GM12878 (cell line): ENCODE results near the gene RXFP4. TPM values are rescaled to one million over a fixed set of nuclear protein-coding genes. Genes with fewer than 3 reads are reported as not detected.
A peak's percentile ranks its signal among the peaks of the same experiment; 100 is the strongest.

ENCODE experiments used
- BHLHE40 ChIP-seq, 2 experiments: fragments of 450-650 bp in 1 of 2; IDR thresholded peaks; 2 replicates each; pipeline ENCODE4 v1.6.1; 2011 to 2017; ENCODE audit warnings: low read depth in 2 of 2, borderline replicate concordance in 1 of 2, improper control_type of control experiment in 1 of 2, low read length in 1 of 2, mild to moderate bottlenecking in 1 of 2
- CEBPB ChIP-seq, 2 experiments: fragments of 150-350 bp in 1 of 2; IDR thresholded peaks; 2 replicates each; pipeline ENCODE4 v1.6.1; 2012 to 2014; ENCODE audit warnings: low read depth in 2 of 2, low read length in 2 of 2, borderline replicate concordance in 1 of 2, inconsistent platforms in 1 of 2
- CHD2 ChIP-seq: IDR thresholded peaks from 2 replicates; pipeline ENCODE4 v1.6.1; 2011; ENCODE audit warnings: low read depth, low read length, improper control_type of control experiment, borderline replicate concordance
- GABPA ChIP-seq: IDR thresholded peaks from 2 replicates; pipeline ENCODE4 v1.6.1; 2014; ENCODE audit warnings: antibody characterized with exemption, low read depth, mild to moderate bottlenecking, inconsistent platforms
- MEF2A ChIP-seq: IDR thresholded peaks from 2 replicates; pipeline ENCODE4 v1.6.1; 2011; ENCODE audit warnings: low read depth, mild to moderate bottlenecking, low read length, moderate library complexity; ENCODE audit not compliant: insufficient read depth
- NBN ChIP-seq: fragments of 450-650 bp; IDR thresholded peaks from 2 replicates; pipeline ENCODE4 v1.6.1; 2016
- NR2C1 ChIP-seq: fragments of 450-650 bp; IDR thresholded peaks from 2 replicates; pipeline ENCODE4 v1.6.1; 2017; ENCODE audit warnings: antibody characterized with exemption, mild to moderate bottlenecking, moderate library complexity
- NR2C2 ChIP-seq: IDR thresholded peaks from 2 replicates; pipeline ENCODE4 v1.6.1; 2011; ENCODE audit warnings: borderline replicate concordance, low read depth; ENCODE audit not compliant: control insufficient read depth, insufficient read length
- RELA ChIP-seq: fragments of 450-650 bp; IDR thresholded peaks from 2 replicates; pipeline ENCODE4 v1.8.0; 2014; ENCODE audit warnings: borderline replicate concordance; ENCODE audit not compliant: partially characterized antibody
- SMARCA5 ChIP-seq: fragments of 450-650 bp; IDR thresholded peaks from 2 replicates; pipeline ENCODE4 v1.6.1; 2017; ENCODE audit warnings: mild to moderate bottlenecking
- SMC3 ChIP-seq: IDR thresholded peaks from 2 replicates; pipeline ENCODE4 v1.6.1; 2011; ENCODE audit warnings: low read length, improper control_type of control experiment, borderline replicate concordance
- SP1 ChIP-seq: IDR thresholded peaks from one replicate; pipeline ENCODE4 v1.6.1; 2011; ENCODE audit warnings: low read depth, low read length
- SUPT20H ChIP-seq: IDR thresholded peaks from 2 replicates; pipeline ENCODE4 v1.6.1; 2011; ENCODE audit warnings: low read depth, mild to moderate bottlenecking, low read length, moderate library complexity, borderline replicate concordance; ENCODE audit not compliant: control insufficient read depth
- polyA plus RNA-seq, 11 experiments: library from polyadenylated mRNA; depleted of rRNA in 4 of 11; unstranded in 6 of 11; stranded (reverse) in 5 of 11; fragments of >200 nt; fragmentation: Nextera tagmentation in 4 of 11; fragmentation: Illumina TruSeq in 1 of 11; extraction: Ambion mirVana in 4 of 11; extraction: Trizol in 1 of 11; gene quantifications; 1 replicate in 1 of 11; 2 replicates in 10 of 11; pipeline versions ENCODE4 v1.2.1 to v1.2.3, GENCODE V29; 2011 to 2016; ENCODE audit warnings: inconsistent platforms in 2 of 11, missing spikeins in 2 of 11, low read depth in 1 of 11
- total RNA-seq, 4 experiments: library from RNA; depleted of rRNA in 3 of 4; stranded (reverse); fragments of >200 nt in 3 of 4; fragmentation: Illumina TruSeq in 1 of 4; extraction: Trizol in 1 of 4; gene quantifications; 2 replicates each; pipeline versions ENCODE4 v1.2.1 to v1.2.3, GENCODE V29; 2013 to 2021
- TF ChIP-seq, protein P1 (sequence below): fragments of 450-650 bp; IDR thresholded peaks from 2 replicates; pipeline ENCODE4 v1.6.1; 2018; ENCODE audit warnings: borderline replicate concordance, mild to moderate bottlenecking; ENCODE audit not compliant: partially characterized antibody
- TF ChIP-seq, protein P2 (sequence below): fragments of 450-650 bp; formaldehyde crosslinking; IDR thresholded peaks from 2 replicates; pipeline ENCODE4 v1.4.0; 2022; ENCODE audit warnings: mild to moderate bottlenecking, moderate library complexity
- TF ChIP-seq, protein P3 (sequence below): IDR thresholded peaks from 2 replicates; pipeline ENCODE4 v1.6.1; 2011; ENCODE audit warnings: borderline replicate concordance, low read depth, mild to moderate bottlenecking, moderate library complexity, mixed read lengths, low read length; ENCODE audit not compliant: insufficient read depth; ENCODE audit errors: extremely low read length
- TF ChIP-seq, protein P4 (sequence below): fragments of 150-350 bp; IDR thresholded peaks from 2 replicates; pipeline ENCODE4 v1.6.1; 2014; ENCODE audit warnings: mild to moderate bottlenecking, low read depth, low read length
- TF ChIP-seq, protein P5 (sequence below): fragments of 450-650 bp; IDR thresholded peaks from 2 replicates; pipeline ENCODE4 v1.6.1; 2017; ENCODE audit warnings: mild to moderate bottlenecking

The RXFP4 gene
- total and polyA plus RNA-seq, 10 of the 15 experiments (the other 5 are each of a cell fraction or from before 2014, with no cell fraction given), result 0.10 to 0.40 (median 0.39) TPM; not detected in 7

DNA sequence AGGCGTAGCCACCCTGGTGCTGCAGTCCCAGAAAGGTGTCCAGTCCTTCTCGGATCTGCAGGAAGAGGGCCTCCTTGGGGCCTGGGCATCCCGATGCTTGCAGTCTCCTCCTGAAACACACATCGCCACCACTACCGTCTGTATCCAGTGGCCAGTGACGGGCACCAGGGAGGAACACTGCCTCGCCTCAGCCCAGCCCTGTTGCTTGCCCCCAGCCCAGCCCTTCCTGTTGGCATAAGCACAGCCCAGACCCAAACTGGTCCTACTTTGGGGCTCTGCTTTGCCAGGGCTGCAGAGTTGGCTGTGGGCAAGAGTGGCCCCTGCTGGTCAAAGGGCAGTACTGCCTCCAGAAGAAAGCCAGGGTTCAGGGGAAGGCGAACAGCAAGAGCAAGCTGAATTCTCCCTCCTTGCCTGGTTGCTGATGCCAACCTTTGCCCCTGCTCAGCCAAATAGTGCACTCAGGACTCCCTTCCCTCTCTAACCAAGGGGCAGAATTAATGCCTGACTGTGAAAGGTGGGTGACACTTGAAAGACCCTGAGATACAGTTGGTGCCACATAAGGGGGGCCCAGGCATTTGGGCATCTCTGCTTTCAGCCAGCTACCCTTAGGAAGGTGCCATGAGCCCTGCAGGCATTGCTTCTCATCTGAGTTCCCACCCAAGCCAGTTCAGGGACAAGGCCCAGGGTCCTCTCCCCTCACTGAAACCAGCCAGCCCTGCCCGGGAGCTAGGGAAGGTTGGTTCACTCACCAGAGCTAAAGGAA is 48.0 kb downstream of the RXFP4 start (continued):
- TF ChIP-seq, protein P1, sequence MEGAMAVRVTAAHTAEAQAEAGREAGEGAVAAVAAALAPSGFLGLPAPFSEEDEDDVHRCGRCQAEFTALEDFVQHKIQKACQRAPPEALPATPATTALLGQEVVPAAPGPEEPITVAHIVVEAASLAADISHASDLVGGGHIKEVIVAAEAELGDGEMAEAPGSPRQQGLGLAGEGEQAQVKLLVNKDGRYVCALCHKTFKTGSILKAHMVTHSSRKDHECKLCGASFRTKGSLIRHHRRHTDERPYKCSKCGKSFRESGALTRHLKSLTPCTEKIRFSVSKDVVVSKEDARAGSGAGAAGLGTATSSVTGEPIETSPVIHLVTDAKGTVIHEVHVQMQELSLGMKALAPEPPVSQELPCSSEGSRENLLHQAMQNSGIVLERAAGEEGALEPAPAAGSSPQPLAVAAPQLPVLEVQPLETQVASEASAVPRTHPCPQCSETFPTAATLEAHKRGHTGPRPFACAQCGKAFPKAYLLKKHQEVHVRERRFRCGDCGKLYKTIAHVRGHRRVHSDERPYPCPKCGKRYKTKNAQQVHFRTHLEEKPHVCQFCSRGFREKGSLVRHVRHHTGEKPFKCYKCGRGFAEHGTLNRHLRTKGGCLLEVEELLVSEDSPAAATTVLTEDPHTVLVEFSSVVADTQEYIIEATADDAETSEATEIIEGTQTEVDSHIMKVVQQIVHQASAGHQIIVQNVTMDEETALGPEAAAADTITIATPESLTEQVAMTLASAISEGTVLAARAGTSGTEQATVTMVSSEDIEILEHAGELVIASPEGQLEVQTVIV, result no peak
- TF ChIP-seq SMARCA5 (peak; percentile 87; the same call in 1 of the 2 replicates), SUPT20H (no peak), NBN (peak; percentile 50; the same call in 1 of the 2 replicates), NR2C2 (no peak), CHD2 (peak; percentile 50; the same call in 1 of the 2 replicates), MEF2A (no peak), CEBPB (IDR thresholded peaks at IDR 0.05; ENCODE audit: borderline replicate concordance in 1 of 2, low read depth in 2 of 2, low read length in 2 of 2) (no peak), SP1 (peak; percentile 20), SMC3 (peak; percentile 99), RELA (peak; percentile 22), BHLHE40 (IDR thresholded peaks at IDR 0.05; ENCODE audit: borderline replicate concordance in 1 of 2, low read depth in 2 of 2, low read length in 1 of 2) (no peak), NR2C1 (no peak), GABPA (no peak)
- TF ChIP-seq, protein P2, sequence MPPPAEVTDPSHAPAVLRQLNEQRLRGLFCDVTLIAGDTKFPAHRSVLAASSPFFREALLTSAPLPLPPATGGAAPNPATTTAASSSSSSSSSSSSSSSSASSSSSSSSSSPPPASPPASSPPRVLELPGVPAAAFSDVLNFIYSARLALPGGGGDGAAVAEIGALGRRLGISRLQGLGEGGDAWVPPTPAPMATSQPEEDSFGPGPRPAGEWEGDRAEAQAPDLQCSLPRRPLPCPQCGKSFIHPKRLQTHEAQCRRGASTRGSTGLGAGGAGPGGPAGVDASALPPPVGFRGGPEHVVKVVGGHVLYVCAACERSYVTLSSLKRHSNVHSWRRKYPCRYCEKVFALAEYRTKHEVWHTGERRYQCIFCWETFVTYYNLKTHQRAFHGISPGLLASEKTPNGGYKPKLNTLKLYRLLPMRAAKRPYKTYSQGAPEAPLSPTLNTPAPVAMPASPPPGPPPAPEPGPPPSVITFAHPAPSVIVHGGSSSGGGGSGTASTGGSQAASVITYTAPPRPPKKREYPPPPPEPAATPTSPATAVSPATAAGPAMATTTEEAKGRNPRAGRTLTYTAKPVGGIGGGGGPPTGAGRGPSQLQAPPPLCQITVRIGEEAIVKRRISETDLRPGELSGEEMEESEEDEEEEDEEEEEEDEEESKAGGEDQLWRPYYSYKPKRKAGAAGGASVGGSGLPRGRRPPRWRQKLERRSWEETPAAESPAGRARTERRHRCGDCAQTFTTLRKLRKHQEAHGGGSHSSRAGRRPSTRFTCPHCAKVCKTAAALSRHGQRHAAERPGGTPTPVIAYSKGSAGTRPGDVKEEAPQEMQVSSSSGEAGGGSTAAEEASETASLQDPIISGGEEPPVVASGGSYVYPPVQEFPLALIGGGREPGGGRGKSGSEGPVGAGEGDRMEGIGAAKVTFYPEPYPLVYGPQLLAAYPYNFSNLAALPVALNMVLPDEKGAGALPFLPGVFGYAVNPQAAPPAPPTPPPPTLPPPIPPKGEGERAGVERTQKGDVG (CRISPR knock-in tag), result no peak
- TF ChIP-seq, protein P3, sequence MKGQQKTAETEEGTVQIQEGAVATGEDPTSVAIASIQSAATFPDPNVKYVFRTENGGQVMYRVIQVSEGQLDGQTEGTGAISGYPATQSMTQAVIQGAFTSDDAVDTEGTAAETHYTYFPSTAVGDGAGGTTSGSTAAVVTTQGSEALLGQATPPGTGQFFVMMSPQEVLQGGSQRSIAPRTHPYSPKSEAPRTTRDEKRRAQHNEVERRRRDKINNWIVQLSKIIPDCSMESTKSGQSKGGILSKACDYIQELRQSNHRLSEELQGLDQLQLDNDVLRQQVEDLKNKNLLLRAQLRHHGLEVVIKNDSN, result no peak
- TF ChIP-seq, protein P4, sequence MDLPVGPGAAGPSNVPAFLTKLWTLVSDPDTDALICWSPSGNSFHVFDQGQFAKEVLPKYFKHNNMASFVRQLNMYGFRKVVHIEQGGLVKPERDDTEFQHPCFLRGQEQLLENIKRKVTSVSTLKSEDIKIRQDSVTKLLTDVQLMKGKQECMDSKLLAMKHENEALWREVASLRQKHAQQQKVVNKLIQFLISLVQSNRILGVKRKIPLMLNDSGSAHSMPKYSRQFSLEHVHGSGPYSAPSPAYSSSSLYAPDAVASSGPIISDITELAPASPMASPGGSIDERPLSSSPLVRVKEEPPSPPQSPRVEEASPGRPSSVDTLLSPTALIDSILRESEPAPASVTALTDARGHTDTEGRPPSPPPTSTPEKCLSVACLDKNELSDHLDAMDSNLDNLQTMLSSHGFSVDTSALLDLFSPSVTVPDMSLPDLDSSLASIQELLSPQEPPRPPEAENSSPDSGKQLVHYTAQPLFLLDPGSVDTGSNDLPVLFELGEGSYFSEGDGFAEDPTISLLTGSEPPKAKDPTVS, result no peak
- TF ChIP-seq, protein P5, sequence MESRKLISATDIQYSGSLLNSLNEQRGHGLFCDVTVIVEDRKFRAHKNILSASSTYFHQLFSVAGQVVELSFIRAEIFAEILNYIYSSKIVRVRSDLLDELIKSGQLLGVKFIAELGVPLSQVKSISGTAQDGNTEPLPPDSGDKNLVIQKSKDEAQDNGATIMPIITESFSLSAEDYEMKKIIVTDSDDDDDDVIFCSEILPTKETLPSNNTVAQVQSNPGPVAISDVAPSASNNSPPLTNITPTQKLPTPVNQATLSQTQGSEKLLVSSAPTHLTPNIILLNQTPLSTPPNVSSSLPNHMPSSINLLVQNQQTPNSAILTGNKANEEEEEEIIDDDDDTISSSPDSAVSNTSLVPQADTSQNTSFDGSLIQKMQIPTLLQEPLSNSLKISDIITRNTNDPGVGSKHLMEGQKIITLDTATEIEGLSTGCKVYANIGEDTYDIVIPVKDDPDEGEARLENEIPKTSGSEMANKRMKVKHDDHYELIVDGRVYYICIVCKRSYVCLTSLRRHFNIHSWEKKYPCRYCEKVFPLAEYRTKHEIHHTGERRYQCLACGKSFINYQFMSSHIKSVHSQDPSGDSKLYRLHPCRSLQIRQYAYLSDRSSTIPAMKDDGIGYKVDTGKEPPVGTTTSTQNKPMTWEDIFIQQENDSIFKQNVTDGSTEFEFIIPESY, result no peak
